HG03565 (cell line): ENCODE results near the gene MACROH2A2.
"Not testable (repeated sequence)": the region's sequence is repeated elsewhere in the genome, so short reads cannot be mapped to it uniquely, and the experiment has no call there.

Experiments
- ATAC-seq: cut with Tn5 transposase; IDR thresholded peaks from one replicate; pipeline ENCODE4 v1.9.1; 2021; ENCODE audit warnings: mild to moderate bottlenecking, moderate library complexity; ENCODE audit not compliant: unreplicated experiment

MACROH2A2 gene

GRCh38 chr10:70097459-70097858 is 44.8 kb downstream of the MACROH2A2 start:
- ATAC-seq = no peak

GRCh38 chr10:70098271-70098670 is 45.6 kb downstream of the MACROH2A2 start:
- no peak for ATAC-seq

- not testable (repeated sequence) for ATAC-seq
These were observed 48.5 kb downstream of the MACROH2A2 start for GRCh38 chr10:70101068-70101562.

GRCh38 chr10:70101668-70102067 is 49.0 kb downstream of the MACROH2A2 start:
- ATAC-seq = no peak

- peak; percentile 75 for ATAC-seq
These were observed 54.5 kb downstream of the MACROH2A2 start for GRCh38 chr10:70106958-70107791.

GRCh38 chr10:70109064-70109729 is 56.6 kb downstream of the MACROH2A2 start:
- no peak for ATAC-seq

- ATAC-seq = no peak
These were observed 58.9 kb downstream of the MACROH2A2 start for GRCh38 chr10:70111496-70111895.

- no peak for ATAC-seq
These were observed 59.4 kb downstream of the MACROH2A2 start for GRCh38 chr10:70112071-70112470.

- no peak for ATAC-seq
These were observed 62.3 kb downstream of the MACROH2A2 start for GRCh38 chr10:70114902-70115301.

- no peak for ATAC-seq
These were observed 63.5 kb downstream of the MACROH2A2 start for GRCh38 chr10:70115948-70116682.

GRCh38 chr10:70117646-70118045 is 65.0 kb downstream of the MACROH2A2 start:
- no peak for ATAC-seq

- ATAC-seq = no peak
These were observed 65.5 kb downstream of the MACROH2A2 start for GRCh38 chr10:70118196-70118595.

GRCh38 chr10:70119197-70119596 is 66.6 kb downstream of the MACROH2A2 start:
- no peak for ATAC-seq

GRCh38 chr10:70119623-70120022 is 67.0 kb downstream of the MACROH2A2 start:
- no peak for ATAC-seq

- no peak for ATAC-seq
These were observed 67.8 kb downstream of the MACROH2A2 start for GRCh38 chr10:70120417-70120816.

GRCh38 chr10:70121281-70121949 is 68.8 kb downstream of the MACROH2A2 start:
- ATAC-seq = no peak

- ATAC-seq = no peak
These were observed 70.1 kb downstream of the MACROH2A2 start for GRCh38 chr10:70122742-70123141.

- ATAC-seq = not testable (repeated sequence)
These were observed 70.5 kb downstream of the MACROH2A2 start for GRCh38 chr10:70123166-70123565.

- no peak for ATAC-seq
These were observed 71.2 kb downstream of the MACROH2A2 start for GRCh38 chr10:70123817-70124216.

GRCh38 chr10:70124415-70124814 is 71.8 kb downstream of the MACROH2A2 start:
- ATAC-seq = no peak

GRCh38 chr10:70124918-70125317 is 72.3 kb downstream of the MACROH2A2 start:
- no peak for ATAC-seq
